ENCODE data around the gene LACTBL1.

- TF ChIP-seq GATA2 (IDR thresholded peaks at IDR 0.05; ENCODE audit: low read depth, low read length): no peak
- no peak for TF ChIP-seq GATA3 (IDR thresholded peaks at IDR 0.05; ENCODE audit: low read depth, low read length)
Observed at GRCh38 chr1:22908880-22909426, 63.7 kb downstream of the LACTBL1 start.
